ENCODE results near the gene SLCO4A1.

Gene SLCO4A1

DNA sequence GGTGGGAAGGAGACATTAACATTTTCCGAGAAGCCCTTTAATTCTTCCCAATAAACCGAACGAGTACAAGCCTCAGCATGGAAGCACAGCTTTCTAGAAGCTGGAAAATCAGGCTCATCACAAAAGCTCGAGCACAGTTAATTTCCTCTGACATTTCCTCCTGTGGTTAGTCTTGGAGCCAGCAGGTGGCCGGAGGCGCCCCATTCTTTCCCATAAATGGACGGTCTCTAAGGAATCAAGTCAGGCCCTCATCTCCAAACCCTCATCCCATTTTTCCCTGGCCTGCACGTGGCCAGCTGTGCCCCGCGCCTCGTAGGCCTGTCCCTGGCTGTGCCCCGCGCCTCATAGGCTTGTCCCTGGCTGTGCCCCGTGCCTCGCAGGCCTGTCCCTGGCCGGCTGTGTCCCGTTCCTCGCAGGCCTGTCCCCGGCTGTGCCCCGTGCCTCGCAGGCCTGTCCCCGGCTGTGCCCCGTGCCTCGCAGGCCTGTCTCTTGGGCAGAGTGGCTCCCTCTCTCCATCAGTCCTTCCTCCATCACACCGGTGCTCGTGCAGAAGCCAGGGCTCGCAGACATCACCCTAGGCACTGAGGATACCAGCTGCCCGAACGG is 46.7 kb downstream of the SLCO4A1 start:
- no peak overlapping the region for H3K4me3 ChIP-seq (ENCODE audit: low read depth, low read length)
- DNase-seq (ENCODE audit: low read depth): no peak
- no peak for TF ChIP-seq CTCF (IDR thresholded peaks at IDR 0.05; ENCODE audit: low read depth, low read length, missing control alignments)

DNA sequence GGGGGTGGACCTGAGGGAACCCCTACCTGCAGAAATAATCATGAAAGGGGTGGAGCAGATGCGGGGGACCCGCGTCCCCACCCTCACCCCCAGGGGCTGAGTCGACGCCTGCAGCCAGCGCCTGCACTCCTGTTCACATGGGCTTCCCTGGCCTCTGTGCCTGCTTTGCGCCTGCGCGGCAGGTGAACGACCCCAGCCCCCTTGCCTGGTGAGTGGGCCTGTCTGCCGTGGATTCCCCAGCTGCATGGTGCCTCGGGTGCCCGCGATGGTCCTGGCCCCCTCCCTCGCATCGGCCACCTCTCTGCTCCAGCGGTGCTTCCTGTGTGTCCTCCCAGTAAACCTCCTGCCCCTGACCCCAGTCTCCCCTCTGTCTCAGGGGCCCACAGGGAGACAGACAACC is 47.6 kb downstream of the SLCO4A1 start:
- DNase-seq (ENCODE audit: low read depth): no peak
- no peak overlapping the region for H3K4me3 ChIP-seq (ENCODE audit: low read depth, low read length)
- TF ChIP-seq CTCF (IDR thresholded peaks at IDR 0.05; ENCODE audit: low read depth, low read length, missing control alignments): no peak

DNA sequence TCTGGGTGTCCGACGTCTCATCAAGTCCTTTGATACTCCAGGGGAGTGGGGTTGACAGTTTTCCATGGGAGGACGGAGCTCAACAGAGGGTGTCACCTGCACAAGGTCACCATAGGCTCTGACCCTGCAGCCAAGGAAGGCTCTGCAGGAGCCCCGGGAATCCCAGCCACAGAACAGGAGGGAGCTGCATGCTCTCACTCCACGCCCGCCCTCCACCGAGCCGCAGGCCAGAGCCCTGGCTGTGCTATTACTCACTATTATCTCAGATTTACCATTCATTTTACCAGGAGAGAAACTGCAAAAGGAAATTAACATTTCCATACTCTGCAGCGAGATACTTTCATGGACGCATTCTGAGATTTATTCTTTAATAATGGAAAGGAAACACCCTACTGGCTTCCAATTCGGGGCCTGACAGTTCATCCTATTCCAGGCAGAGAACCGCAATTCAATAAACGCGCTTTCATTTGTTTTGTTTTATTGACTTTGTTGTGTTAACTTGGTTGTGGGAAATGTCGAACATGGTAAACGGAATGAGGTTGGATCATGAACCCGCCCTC is 48.0 kb downstream of the SLCO4A1 start:
- DNase-seq (ENCODE audit: low read depth): no peak
- H3K4me3 ChIP-seq (ENCODE audit: low read depth, low read length): no peak overlapping the region
- TF ChIP-seq CTCF (IDR thresholded peaks at IDR 0.05; ENCODE audit: low read depth, low read length, missing control alignments): no peak

DNA sequence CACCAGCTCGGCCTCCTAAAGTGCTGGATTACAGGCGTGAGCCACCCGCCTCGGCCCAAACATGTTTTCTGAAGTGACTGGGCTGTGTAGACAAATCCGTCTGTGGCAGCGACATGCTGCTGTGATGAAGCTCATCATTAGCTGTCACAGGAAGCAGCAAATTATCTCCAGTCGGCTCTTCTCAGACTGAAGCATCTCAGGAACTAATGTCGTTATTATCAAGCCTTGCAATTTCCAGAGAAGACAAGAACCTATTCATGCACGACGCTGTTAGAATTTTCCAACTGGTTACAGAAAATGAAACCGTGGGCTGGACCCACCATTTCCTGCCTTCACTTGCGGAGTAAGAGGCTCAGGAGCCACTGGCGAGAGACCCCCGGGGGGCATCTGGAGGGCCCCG is 49.2 kb downstream of the SLCO4A1 start:
- no peak for DNase-seq (ENCODE audit: low read depth)
- no peak for TF ChIP-seq CTCF (IDR thresholded peaks at IDR 0.05; ENCODE audit: low read depth, low read length, missing control alignments)

GRCh38 chr20:62692176-62692575 is 49.9 kb downstream of the SLCO4A1 start:
- TF ChIP-seq CTCF (IDR thresholded peaks at IDR 0.05; ENCODE audit: low read depth, low read length, missing control alignments): no peak
- no peak overlapping the region for H3K4me3 ChIP-seq (ENCODE audit: low read depth, low read length)
- no peak for DNase-seq (ENCODE audit: low read depth)

More for the DNA sequence above, 49.2 kb downstream of the SLCO4A1 start:
- H3K4me3 ChIP-seq (ENCODE audit: low read depth, low read length): no peak overlapping the region

DNA sequence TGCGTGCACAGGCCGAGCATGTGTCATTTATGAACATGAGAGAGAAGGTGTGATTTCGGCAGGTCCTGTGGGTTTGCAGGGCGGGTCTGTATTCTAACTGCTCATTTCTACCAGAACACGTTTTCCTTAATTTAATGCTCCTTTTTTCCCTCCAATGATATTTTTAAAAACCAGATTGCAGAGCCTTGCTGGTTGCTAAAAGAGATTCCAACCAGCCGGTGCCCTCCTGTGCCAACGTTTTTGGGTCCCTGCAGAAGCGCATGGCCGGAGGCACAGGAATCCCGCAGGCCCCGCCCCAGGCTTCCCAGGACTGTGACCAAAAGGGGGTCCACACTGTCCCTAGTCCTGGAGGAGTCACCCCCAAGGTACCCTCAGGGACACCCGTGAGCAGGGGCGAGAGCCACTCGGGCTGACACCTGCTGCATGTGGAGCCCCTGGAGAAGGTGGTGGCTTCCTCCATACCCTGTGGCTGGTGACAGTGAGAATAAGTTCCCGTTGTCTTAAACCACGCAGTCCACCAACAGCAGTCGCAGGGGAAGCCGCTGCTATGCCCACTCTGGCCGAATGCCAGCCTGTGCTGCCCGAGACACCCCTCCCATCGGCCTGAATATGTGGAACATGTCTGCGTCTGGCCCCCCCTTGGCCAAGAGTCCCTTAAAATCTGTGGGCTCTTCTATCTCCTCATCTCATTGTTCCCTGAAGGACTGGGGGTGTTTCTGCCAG is 50.7 kb downstream of the SLCO4A1 start:
- no peak for TF ChIP-seq CTCF (IDR thresholded peaks at IDR 0.05; ENCODE audit: low read depth, low read length, missing control alignments)
- DNase-seq (ENCODE audit: low read depth): no peak
- no peak overlapping the region for H3K4me3 ChIP-seq (ENCODE audit: low read depth, low read length)

Measured in GM12864 (cell line).